GM23338 (cell line): ENCODE results near the gene DNM2.

ENCODE experiments used
- EZH2 ChIP-seq: fragments of 200-600 bp; sonication (generic); IDR thresholded peaks from one replicate; pipeline ENCODE4 v1.8.0; 2017; ENCODE audit warnings: antibody characterized with exemption, mild to moderate bottlenecking, low read depth; ENCODE audit not compliant: unreplicated experiment
- POLR2AphosphoS5 ChIP-seq: IDR thresholded peaks from 2 replicates; pipeline ENCODE4 v1.6.1; 2016; ENCODE audit warnings: antibody characterized with exemption, low read depth
- TF ChIP-seq, protein P1 (sequence below), 2 experiments: fragments of 200-600 bp in 1 of 2; sonication (generic) in 1 of 2; conservative IDR thresholded peaks; 2 replicates each; pipeline versions ENCODE4 v1.5.1 to v1.6.1; 2016 to 2017; ENCODE audit warnings: antibody characterized with exemption in 2 of 2, low read depth in 2 of 2, mild to moderate bottlenecking in 2 of 2, moderate library complexity in 1 of 2

DNA sequence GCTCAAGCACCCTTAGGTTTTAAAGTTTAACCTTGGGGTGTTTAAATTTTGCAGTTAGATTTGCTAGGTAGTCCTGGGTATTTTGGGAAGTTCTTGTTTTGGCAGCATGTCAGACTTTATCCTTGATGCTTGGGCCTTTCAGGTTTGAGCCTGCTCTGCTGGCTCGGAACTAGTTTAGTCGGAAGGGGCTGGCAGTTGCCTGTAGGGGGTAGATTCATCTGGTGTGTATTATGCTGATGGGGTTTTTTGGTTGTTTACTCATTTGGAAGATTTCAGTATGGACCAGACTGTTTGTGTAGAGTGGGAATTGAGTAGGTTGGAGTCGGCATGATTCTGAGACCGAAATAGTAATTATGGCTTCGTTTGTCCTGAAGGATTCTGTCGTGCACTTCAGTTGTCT is 48.6 kb upstream of the DNM2 start:
- no peak for TF ChIP-seq EZH2
- TF ChIP-seq, protein P1, sequence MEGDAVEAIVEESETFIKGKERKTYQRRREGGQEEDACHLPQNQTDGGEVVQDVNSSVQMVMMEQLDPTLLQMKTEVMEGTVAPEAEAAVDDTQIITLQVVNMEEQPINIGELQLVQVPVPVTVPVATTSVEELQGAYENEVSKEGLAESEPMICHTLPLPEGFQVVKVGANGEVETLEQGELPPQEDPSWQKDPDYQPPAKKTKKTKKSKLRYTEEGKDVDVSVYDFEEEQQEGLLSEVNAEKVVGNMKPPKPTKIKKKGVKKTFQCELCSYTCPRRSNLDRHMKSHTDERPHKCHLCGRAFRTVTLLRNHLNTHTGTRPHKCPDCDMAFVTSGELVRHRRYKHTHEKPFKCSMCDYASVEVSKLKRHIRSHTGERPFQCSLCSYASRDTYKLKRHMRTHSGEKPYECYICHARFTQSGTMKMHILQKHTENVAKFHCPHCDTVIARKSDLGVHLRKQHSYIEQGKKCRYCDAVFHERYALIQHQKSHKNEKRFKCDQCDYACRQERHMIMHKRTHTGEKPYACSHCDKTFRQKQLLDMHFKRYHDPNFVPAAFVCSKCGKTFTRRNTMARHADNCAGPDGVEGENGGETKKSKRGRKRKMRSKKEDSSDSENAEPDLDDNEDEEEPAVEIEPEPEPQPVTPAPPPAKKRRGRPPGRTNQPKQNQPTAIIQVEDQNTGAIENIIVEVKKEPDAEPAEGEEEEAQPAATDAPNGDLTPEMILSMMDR (conservative IDR thresholded peaks at IDR 0.05; ENCODE audit: low read depth in 2 of 2) = no peak
- TF ChIP-seq POLR2AphosphoS5 = no peak
